SK-N-SH (cell line): ENCODE data around the gene KCNN1. TPM values are rescaled to one million over a fixed set of nuclear protein-coding genes. Genes with fewer than 3 reads are reported as not detected.

ENCODE experiments used
- CTCF ChIA-PET: fragments of 300-600, 350-600 bp; formaldehyde crosslinking; extraction: SDS; loops from one replicate; lab custom pipeline; 2021; lab: Yijun Ruan, JAX
- POLR2A ChIA-PET: fragments of 350-600 bp; sonication (Branson Sonifier 250); formaldehyde crosslinking; extraction: SDS; loops from one replicate; lab custom pipeline; 2020; ENCODE audit warnings: antibody characterized with exemption, inconsistent platforms; lab: Yijun Ruan, JAX
- DNase-seq: peaks from one replicate; pipeline ENCODE4 v3.0.0; 2012
- H2AFZ ChIP-seq: fragments of 200-600 bp; sonication (generic); 2 replicates; pipeline ENCODE4 v1.8.1; 2016; ENCODE audit warnings: antibody characterized with exemption, mild to moderate bottlenecking, low read depth
- H3F3A ChIP-seq: fragments of 200-600 bp; sonication (generic); replicated peaks from 2 replicates; pipeline ENCODE3; 2016; ENCODE audit warnings: antibody characterized with exemption, mild to moderate bottlenecking; ENCODE audit not compliant: insufficient read depth
- H3K27ac ChIP-seq, 2 experiments: fragments of 200-500 bp in 1 of 2; fragments of 200-600 bp in 1 of 2; sonication (Bioruptor generic) in 1 of 2; sonication (generic), shearing (Covaris generic) in 1 of 2; 2 replicates each; pipeline versions ENCODE4 v1.5.1 to v1.6.1; 2014 to 2016; ENCODE audit warnings: low read depth in 2 of 2, inconsistent platforms in 1 of 2, low read length in 1 of 2, mild to moderate bottlenecking in 1 of 2, mixed read lengths in 1 of 2
- H3K27me3 ChIP-seq: fragments of 200-600 bp; sonication (generic), shearing (Covaris generic); 2 replicates; pipeline ENCODE4 v1.6.1; 2016; ENCODE audit warnings: mixed run types; ENCODE audit not compliant: insufficient read depth
- H3K36me3 ChIP-seq, 2 experiments: fragments of 200-500 bp in 1 of 2; fragments of 200-600 bp in 1 of 2; sonication (Bioruptor generic) in 1 of 2; sonication (generic) in 1 of 2; replicated peaks in 1 of 2; 2 replicates each; pipeline versions ENCODE3 to v1.5.1; 2014 to 2016; ENCODE audit warnings: low read length in 1 of 2, mild to moderate bottlenecking in 1 of 2; ENCODE audit not compliant: insufficient read depth in 2 of 2, control insufficient read depth in 1 of 2
- H3K4me1 ChIP-seq, 2 experiments: fragments of 200-500 bp in 1 of 2; fragments of 200-600 bp in 1 of 2; sonication (Bioruptor generic) in 1 of 2; sonication (generic), shearing (Covaris generic) in 1 of 2; 2 replicates each; pipeline versions ENCODE4 v1.5.1 to v1.6.1; 2014 to 2016; ENCODE audit warnings: low read depth in 1 of 2, low read length in 1 of 2, mixed run types in 1 of 2; ENCODE audit not compliant: insufficient read depth in 2 of 2, control insufficient read depth in 1 of 2
- H3K4me2 ChIP-seq: fragments of 200-600 bp; sonication (generic), shearing (Covaris generic); 2 replicates; pipeline ENCODE4 v1.6.1; 2017; ENCODE audit warnings: mixed run types
- H3K4me3 ChIP-seq, 2 experiments: fragments of 200-500 bp in 1 of 2; fragments of 200-600 bp in 1 of 2; sonication (Bioruptor generic) in 1 of 2; sonication (generic), shearing (Covaris generic) in 1 of 2; 2 replicates each; pipeline versions ENCODE4 v1.5.1 to v1.8.1; 2014 to 2016; ENCODE audit warnings: low read depth in 2 of 2, inconsistent platforms in 1 of 2, low read length in 1 of 2, mild to moderate bottlenecking in 1 of 2, mixed read lengths in 1 of 2, moderate library complexity in 1 of 2
- H3K79me2 ChIP-seq: fragments of 200-600 bp; sonication (generic); 2 replicates; pipeline ENCODE4 v1.8.1; 2017; ENCODE audit warnings: mild to moderate bottlenecking; ENCODE audit not compliant: insufficient read depth
- H3K9ac ChIP-seq: fragments of 200-600 bp; sonication (generic); 2 replicates; pipeline ENCODE4 v1.6.1; 2017; ENCODE audit warnings: mixed run types
- H3K9me2 ChIP-seq: fragments of 200-600 bp; sonication (generic); 2 replicates; pipeline ENCODE4 v1.6.1; 2017; ENCODE audit warnings: mixed run types
- H3K9me3 ChIP-seq: fragments of 200-600 bp; sonication (generic); 2 replicates; pipeline ENCODE4 v1.6.1; 2017; ENCODE audit warnings: mixed run types, mild to moderate bottlenecking, moderate library complexity
- H4K20me1 ChIP-seq: fragments of 200-600 bp; sonication (generic); 2 replicates; pipeline ENCODE4 v1.6.1; 2017; ENCODE audit warnings: mild to moderate bottlenecking, mixed run types; ENCODE audit not compliant: insufficient read depth
- CHD2 ChIP-seq: fragments of 150-350 bp; IDR thresholded peaks from 2 replicates; pipeline ENCODE4 v1.6.1; 2018; ENCODE audit warnings: low read length; ENCODE audit not compliant: partially characterized antibody
- FOXJ3 ChIP-seq: sonication (generic); formaldehyde crosslinking; IDR thresholded peaks from 2 replicates; pipeline ENCODE4 v1.5.1; 2020; ENCODE audit warnings: mild to moderate bottlenecking, missing genetic modification reagents
- FOXM1 ChIP-seq: IDR thresholded peaks from 2 replicates; pipeline ENCODE4 v1.4.0; 2012; ENCODE audit warnings: low read depth, mild to moderate bottlenecking
- IRF3 ChIP-seq: fragments of 150-350 bp; IDR thresholded peaks from 2 replicates; pipeline ENCODE4 v1.6.1; 2016; ENCODE audit warnings: mild to moderate bottlenecking, low read depth, low read length
- MEF2A ChIP-seq: IDR thresholded peaks from 2 replicates; pipeline ENCODE4 v1.4.0; 2012; ENCODE audit warnings: low read depth, borderline replicate concordance
- MXI1 ChIP-seq: IDR thresholded peaks from 2 replicates; pipeline ENCODE4 v1.6.1; 2012; ENCODE audit warnings: mild to moderate bottlenecking, low read depth, low read length, improper control_type of control experiment
- NFIC ChIP-seq: IDR thresholded peaks from 2 replicates; pipeline ENCODE4 v1.4.0; 2012; ENCODE audit warnings: borderline replicate concordance
- RCOR1 ChIP-seq: fragments of 150-350 bp; IDR thresholded peaks from 2 replicates; pipeline ENCODE4 v1.6.1; 2017; ENCODE audit warnings: antibody characterized with exemption, low read length
- RFX5 ChIP-seq: IDR thresholded peaks from 2 replicates; pipeline ENCODE4 v1.6.1; 2012; ENCODE audit warnings: mild to moderate bottlenecking, improper control_type of control experiment, low read length
- RXRA ChIP-seq: IDR thresholded peaks from 2 replicates; pipeline ENCODE4 v1.4.0; 2012; ENCODE audit warnings: low read depth, mild to moderate bottlenecking, borderline replicate concordance
- SIN3A ChIP-seq: IDR thresholded peaks from 2 replicates; pipeline ENCODE4 v1.6.1; 2012; ENCODE audit warnings: low read depth, mild to moderate bottlenecking, low read length, moderate library complexity, borderline replicate concordance
- SMC3 ChIP-seq: IDR thresholded peaks from 2 replicates; pipeline ENCODE4 v1.6.1; 2012; ENCODE audit warnings: low read depth, low read length, improper control_type of control experiment
- TAF1 ChIP-seq: IDR thresholded peaks from 2 replicates; pipeline ENCODE4 v1.6.1; 2012; ENCODE audit warnings: low read depth, mild to moderate bottlenecking, low read length, moderate library complexity, borderline replicate concordance
- TEAD4 ChIP-seq: IDR thresholded peaks from 2 replicates; pipeline ENCODE4 v1.4.0; 2012; ENCODE audit warnings: mild to moderate bottlenecking, borderline replicate concordance; ENCODE audit not compliant: insufficient read depth
- WGBS: methylation state at CpG from one replicate; pipeline ENCODE4 v1.1.6; 2017; ENCODE audit warnings: low lambda C conversion rate; 5-methylcytosine and 5-hydroxymethylcytosine counted together
- polyA plus RNA-seq, 3 experiments: library from polyadenylated mRNA; depleted of rRNA; stranded (reverse); fragments of >200 nt; gene quantifications; 2 replicates each; pipeline ENCODE4 v1.2.3, GENCODE V29; 2012
- TF ChIP-seq, protein P1 (sequence below): IDR thresholded peaks from 2 replicates; pipeline ENCODE4 v1.4.0; 2012; ENCODE audit warnings: low read depth, borderline replicate concordance
- TF ChIP-seq, protein P2 (sequence below): IDR thresholded peaks from 2 replicates; pipeline ENCODE4 v1.4.0; 2012; ENCODE audit warnings: low read depth, borderline replicate concordance
- TF ChIP-seq, protein P3 (sequence below): fragments of 150-350 bp; IDR thresholded peaks from 2 replicates; pipeline ENCODE4 v1.6.1; 2017; ENCODE audit warnings: antibody characterized with exemption, low read length, low read depth, borderline replicate concordance

KCNN1 gene
- polyA plus RNA-seq, 1 of the 3 experiments (the other 2 are of a cell fraction) = 3.6 TPM

DNA sequence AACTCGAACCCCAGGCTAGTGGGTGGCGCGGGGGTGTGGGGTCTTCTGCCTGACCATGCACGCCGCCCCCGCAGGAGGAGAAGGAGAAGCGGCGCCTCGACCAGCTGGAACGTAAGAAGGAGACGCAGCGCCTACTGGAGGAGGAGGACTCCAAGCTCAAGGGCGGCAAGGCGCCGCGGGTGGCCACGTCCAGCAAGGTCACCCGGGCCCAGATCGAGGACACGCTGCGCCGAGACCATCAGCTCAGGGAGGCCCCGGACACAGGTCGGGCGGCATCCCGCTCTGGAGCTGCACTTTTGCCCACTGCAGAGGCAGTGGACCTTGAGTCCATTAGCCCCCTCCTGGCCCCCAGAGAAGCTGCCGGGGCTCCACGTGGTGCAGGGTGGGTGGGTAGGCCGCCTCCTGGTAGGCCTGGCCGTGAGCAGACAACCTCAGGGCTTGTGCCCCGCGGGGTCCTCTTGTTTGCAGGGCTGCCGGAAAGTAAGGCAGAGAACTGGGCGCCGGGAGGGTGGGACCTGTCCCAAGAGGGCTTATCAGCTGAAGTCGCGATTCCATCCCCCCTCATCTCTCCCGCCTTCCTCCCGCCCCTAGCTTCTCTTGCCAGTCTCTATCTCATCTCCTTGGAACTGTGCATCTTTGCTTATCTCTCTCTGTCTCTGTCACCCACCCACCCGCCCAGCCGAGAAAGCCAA lies 24.2 kb upstream of the KCNN1 start:
- Histone ChIP-seq H3K79me2 (no peaks in the 10 kb centered on the region), H3K36me3 (peaks cover 0 to 2% of the 10 kb centered on the region in 2 experiments), H3K4me3 (no peak overlapping the region), H3K9me2 (no peaks in the 10 kb centered on the region), H3K9me3 (no peaks in the 10 kb centered on the region), H3K4me2 (no peak overlapping the region), H3K27ac (no peak overlapping the region), H2AFZ (no peak overlapping the region), H3F3A (peaks cover 18% of the 10 kb centered on the region), H3K9ac (no peak overlapping the region), H3K4me1 (peaks cover 5 to 11% of the 10 kb centered on the region in 2 experiments; a peak in 2 of 4 replicates), H4K20me1 (peaks cover 10% of the 10 kb centered on the region), H3K27me3 (no peaks in the 10 kb centered on the region)
- ChIA-PET POLR2A (no interaction called here), CTCF (interaction anchor here (0.5 to 21.7 kb wide), 7 partner anchors 8 to 924 kb away, joined by 3 to 464 read pairs (median 4); partner anchors contain the start of genes ARRDC2, CCDC124 and KCNN1)
- 95% methylated on average over 33 of the region's 41 CpGs for WGBS
- DNase-seq = no peak
- TF ChIP-seq CHD2 (no peak), RXRA (no peak), MEF2A (no peak)

DNA sequence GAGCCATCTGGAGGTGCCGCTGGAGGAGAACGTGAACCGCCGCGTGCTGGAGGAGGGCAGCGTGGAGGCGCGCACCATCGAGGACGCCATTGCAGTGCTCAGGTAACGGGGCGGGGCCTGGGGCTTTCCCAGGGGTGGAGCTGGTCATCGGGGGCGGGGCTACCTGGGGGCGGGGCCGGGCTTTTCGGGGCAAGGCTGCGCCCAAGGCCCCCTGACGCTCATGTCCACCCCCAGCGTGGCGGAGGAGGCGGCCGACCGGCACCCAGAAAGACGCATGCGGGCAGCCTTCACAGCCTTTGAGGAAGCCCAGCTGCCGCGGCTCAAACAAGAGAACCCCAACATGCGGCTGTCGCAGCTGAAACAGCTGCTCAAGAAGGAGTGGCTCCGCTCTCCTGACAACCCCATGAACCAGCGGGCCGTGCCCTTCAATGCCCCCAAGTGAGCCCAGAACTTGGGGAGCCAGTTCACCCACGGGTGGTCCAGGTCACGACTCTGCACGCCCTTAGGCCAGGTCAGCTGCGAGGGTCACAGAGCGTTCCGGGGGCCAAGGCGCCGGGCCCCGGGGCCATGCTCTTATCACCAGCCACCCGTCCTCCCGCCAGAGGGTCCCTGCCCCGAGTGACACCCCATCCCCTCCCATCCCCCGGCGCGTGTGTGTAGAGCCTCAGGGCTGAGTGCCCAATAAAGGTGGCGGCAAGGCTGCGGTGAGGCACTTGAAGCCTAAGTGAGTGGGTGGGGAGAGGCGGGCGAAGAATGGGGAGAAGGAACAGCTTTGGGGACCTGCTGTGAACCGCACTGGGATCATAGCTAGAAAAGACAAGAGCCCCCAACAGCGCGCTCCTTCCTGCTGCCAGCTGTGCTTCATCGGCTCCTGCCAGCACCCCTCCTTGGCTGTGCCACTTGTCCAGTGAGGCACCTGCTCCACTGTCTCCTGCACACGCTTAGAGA lies 23.4 kb upstream of the KCNN1 start:
- WGBS = 98% methylated on average over 43 of the region's 57 CpGs
- POLR2A ChIA-PET = no interaction called here
- Histone ChIP-seq H3F3A (peaks cover 18% of the 10 kb centered on the region), H3K36me3 (peaks cover 0 to 2% of the 10 kb centered on the region in 2 experiments), H3K79me2 (no peaks in the 10 kb centered on the region), H3K9ac (no peak overlapping the region), H3K4me2 (no peak overlapping the region), H3K27ac (no peak overlapping the region), H3K9me3 (no peaks in the 10 kb centered on the region), H3K4me1 (peaks cover 5 to 11% of the 10 kb centered on the region in 2 experiments; a peak in 2 of 4 replicates), H4K20me1 (peaks cover 6% of the 10 kb centered on the region), H3K4me3 (no peak overlapping the region), H3K9me2 (no peaks in the 10 kb centered on the region), H3K27me3 (no peaks in the 10 kb centered on the region), H2AFZ (no peak overlapping the region)
- TF ChIP-seq SMC3 (no peak), MEF2A (no peak), RFX5 (no peak), TEAD4 (no peak), SIN3A (no peak), IRF3 (no peak), RCOR1 (no peak), FOXJ3 (CRISPR knock-in tag) (no peak), NFIC (no peak), RXRA (no peak), FOXM1 (no peak), TAF1 (no peak), MXI1 (no peak)
- TF ChIP-seq, protein P1, sequence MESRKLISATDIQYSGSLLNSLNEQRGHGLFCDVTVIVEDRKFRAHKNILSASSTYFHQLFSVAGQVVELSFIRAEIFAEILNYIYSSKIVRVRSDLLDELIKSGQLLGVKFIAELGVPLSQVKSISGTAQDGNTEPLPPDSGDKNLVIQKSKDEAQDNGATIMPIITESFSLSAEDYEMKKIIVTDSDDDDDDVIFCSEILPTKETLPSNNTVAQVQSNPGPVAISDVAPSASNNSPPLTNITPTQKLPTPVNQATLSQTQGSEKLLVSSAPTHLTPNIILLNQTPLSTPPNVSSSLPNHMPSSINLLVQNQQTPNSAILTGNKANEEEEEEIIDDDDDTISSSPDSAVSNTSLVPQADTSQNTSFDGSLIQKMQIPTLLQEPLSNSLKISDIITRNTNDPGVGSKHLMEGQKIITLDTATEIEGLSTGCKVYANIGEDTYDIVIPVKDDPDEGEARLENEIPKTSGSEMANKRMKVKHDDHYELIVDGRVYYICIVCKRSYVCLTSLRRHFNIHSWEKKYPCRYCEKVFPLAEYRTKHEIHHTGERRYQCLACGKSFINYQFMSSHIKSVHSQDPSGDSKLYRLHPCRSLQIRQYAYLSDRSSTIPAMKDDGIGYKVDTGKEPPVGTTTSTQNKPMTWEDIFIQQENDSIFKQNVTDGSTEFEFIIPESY = no peak
- TF ChIP-seq, protein P2, sequence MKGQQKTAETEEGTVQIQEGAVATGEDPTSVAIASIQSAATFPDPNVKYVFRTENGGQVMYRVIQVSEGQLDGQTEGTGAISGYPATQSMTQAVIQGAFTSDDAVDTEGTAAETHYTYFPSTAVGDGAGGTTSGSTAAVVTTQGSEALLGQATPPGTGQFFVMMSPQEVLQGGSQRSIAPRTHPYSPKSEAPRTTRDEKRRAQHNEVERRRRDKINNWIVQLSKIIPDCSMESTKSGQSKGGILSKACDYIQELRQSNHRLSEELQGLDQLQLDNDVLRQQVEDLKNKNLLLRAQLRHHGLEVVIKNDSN = no peak
- TF ChIP-seq, protein P3, sequence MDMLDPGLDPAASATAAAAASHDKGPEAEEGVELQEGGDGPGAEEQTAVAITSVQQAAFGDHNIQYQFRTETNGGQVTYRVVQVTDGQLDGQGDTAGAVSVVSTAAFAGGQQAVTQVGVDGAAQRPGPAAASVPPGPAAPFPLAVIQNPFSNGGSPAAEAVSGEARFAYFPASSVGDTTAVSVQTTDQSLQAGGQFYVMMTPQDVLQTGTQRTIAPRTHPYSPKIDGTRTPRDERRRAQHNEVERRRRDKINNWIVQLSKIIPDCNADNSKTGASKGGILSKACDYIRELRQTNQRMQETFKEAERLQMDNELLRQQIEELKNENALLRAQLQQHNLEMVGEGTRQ = no peak
- CTCF ChIA-PET = interaction anchor here (0.6 to 21.7 kb wide), 7 partner anchors 8 to 924 kb away, joined by 3 to 464 read pairs (median 4); partner anchors contain the start of genes ARRDC2, CCDC124 and KCNN1
- DNase-seq = no peak
